K562 (cell line): ENCODE data around the gene AADAC. TPM values are rescaled to one million over a fixed set of nuclear protein-coding genes. Genes with fewer than 3 reads are reported as not detected.

Experiments used
- ATF6 ChIP-seq: sonication (generic); formaldehyde crosslinking; IDR thresholded peaks from 2 replicates; pipeline ENCODE4 v1.4.0; 2020; ENCODE audit warnings: mild to moderate bottlenecking, missing genetic modification reagents
- ERF ChIP-seq: fragments of 450-650 bp; formaldehyde crosslinking; IDR thresholded peaks from 2 replicates; pipeline ENCODE4 v1.4.0; 2020; ENCODE audit warnings: mild to moderate bottlenecking, mixed read lengths
- HDAC2 ChIP-seq: fragments of 450-650 bp; IDR thresholded peaks from 2 replicates; pipeline ENCODE4 v1.6.1; 2016; ENCODE audit warnings: mild to moderate bottlenecking
- KDM4B ChIP-seq, 2 experiments: fragments of 450-650 bp in 1 of 2; sonication (generic) in 1 of 2; IDR thresholded peaks; 2 replicates each; pipeline ENCODE4 v1.6.1; 2016 to 2017; ENCODE audit warnings: borderline replicate concordance in 2 of 2, antibody characterized with exemption in 1 of 2, low read depth in 1 of 2, mild to moderate bottlenecking in 1 of 2
- NFE2 ChIP-seq: IDR thresholded peaks from 2 replicates; pipeline ENCODE4 v1.6.1; 2014; ENCODE audit warnings: antibody characterized with exemption, low read depth
- PHB2 ChIP-seq: fragments of 450-650 bp; IDR thresholded peaks from 2 replicates; pipeline ENCODE4 v1.6.1; 2017; ENCODE audit warnings: low read depth
- POLR2AphosphoS2 ChIP-seq: IDR thresholded peaks from 2 replicates; pipeline ENCODE4 v1.6.1; 2012; ENCODE audit warnings: low read length, improper control_type of control experiment
- RAD51 ChIP-seq: fragments of 450-650 bp; IDR thresholded peaks from 2 replicates; pipeline ENCODE4 v1.7.1; 2016; ENCODE audit warnings: low read depth, mild to moderate bottlenecking, borderline replicate concordance
- RBM22 ChIP-seq: fragments of 200-400 bp; formaldehyde crosslinking; IDR thresholded peaks from 2 replicates; pipeline ENCODE4 v1.6.1; 2018; ENCODE audit warnings: low read length, low read depth; ENCODE audit not compliant: poor library complexity, severe bottlenecking
- REST ChIP-seq, 2 experiments: fragments of 450-650 bp; formaldehyde crosslinking in 1 of 2; IDR thresholded peaks; 2 replicates each; pipeline versions ENCODE4 v1.4.0 to v1.6.1; 2014 to 2020; ENCODE audit warnings: mild to moderate bottlenecking in 2 of 2, borderline replicate concordance in 1 of 2, low read depth in 1 of 2
- TAF7 ChIP-seq: fragments of 450-650 bp; IDR thresholded peaks from 2 replicates; pipeline ENCODE4 v1.6.1; 2016; ENCODE audit warnings: missing genetic modification characterization, missing compliant biosample characterization
- ZBTB1 ChIP-seq: sonication (generic); formaldehyde crosslinking; IDR thresholded peaks from 2 replicates; pipeline ENCODE4 v1.8.1; 2023; ENCODE audit warnings: missing genetic modification reagents, low read depth, mild to moderate bottlenecking, borderline replicate concordance
- ZC3H4 ChIP-seq: sonication (generic); formaldehyde crosslinking; IDR thresholded peaks from 2 replicates; pipeline ENCODE4 v1.9.0; 2021; ENCODE audit warnings: missing genetic modification reagents, borderline replicate concordance
- ZNF699 ChIP-seq: fragments of 250-450 bp; sonication (Bioruptor Pico); IDR thresholded peaks from 2 replicates; pipeline ENCODE4 v1.8.0; 2021; ENCODE audit warnings: mild to moderate bottlenecking, moderate library complexity; ENCODE audit not compliant: insufficient replicate concordance
- polyA plus RNA-seq, 8 experiments: library from polyadenylated mRNA; depleted of rRNA in 4 of 8; stranded (reverse) in 5 of 8; unstranded in 3 of 8; fragments of >200 nt; fragmentation: Nextera tagmentation in 2 of 8; fragmentation: Illumina TruSeq in 1 of 8; extraction: Ambion mirVana in 2 of 8; extraction: Trizol in 1 of 8; gene quantifications; 2 replicates each; pipeline versions ENCODE4 v1.2.1 to v1.2.3, GENCODE V29; 2011 to 2014; ENCODE audit warnings: inconsistent platforms in 1 of 8, missing spikeins in 1 of 8
- total RNA-seq, 7 experiments: library from RNA; depleted of rRNA in 6 of 7; stranded (reverse); fragments of >200 nt in 6 of 7; fragmentation: Illumina TruSeq in 2 of 7; extraction: Trizol in 2 of 7; gene quantifications; 2 replicates each; pipeline versions ENCODE4 v1.2.1 to v1.2.3, GENCODE V29; 2011 to 2021; ENCODE audit warnings: low replicate concordance in 1 of 7
- TF ChIP-seq, protein P1 (sequence below), 3 experiments: IDR thresholded peaks in 2 of 3; conservative IDR thresholded peaks in 1 of 3; 2 replicates each; pipeline ENCODE4 v1.5.1; 2011 to 2012; ENCODE audit warnings: low read length in 3 of 3, mild to moderate bottlenecking in 3 of 3, control low read depth in 2 of 3, improper control_type of control experiment in 1 of 3, inconsistent platforms in 1 of 3, low read depth in 1 of 3, mixed read lengths in 1 of 3, moderate library complexity in 1 of 3; ENCODE audit not compliant: insufficient read depth in 2 of 3

AADAC gene
- total and polyA plus RNA-seq, 9 of the 15 experiments (the other 6 are each of a cell fraction or from before 2014, with no cell fraction given), result 0.47 TPM; not detected in 8

GRCh38 chr3:151871639-151872468 is 57.9 kb downstream of the AADAC start (continued):
- TF ChIP-seq REST (IDR thresholded peaks at IDR 0.05; ENCODE audit: borderline replicate concordance) (no peak), REST (CRISPR knock-in tag; IDR thresholded peaks at IDR 0.05; ENCODE audit: low read depth) (no peak), POLR2AphosphoS2 (no peak), ERF (CRISPR knock-in tag) (no peak), ATF6 (CRISPR knock-in tag) (no peak), HDAC2 (no peak), KDM4B (IDR thresholded peaks at IDR 0.05; ENCODE audit: borderline replicate concordance in 2 of 2, low read depth in 1 of 2) (no peak), NFE2 (no peak; the same call in 1 of the 2 replicates), ZC3H4 (CRISPR knock-in tag) (no peak), TAF7 (tag) (0 out of 2 replicates have a peak, but pooled peaks have one; percentile 18), ZBTB1 (CRISPR knock-in tag) (no peak), RAD51 (no peak), ZNF699 (CRISPR knock-in tag) (no peak), PHB2 (no peak), RBM22 (no peak)
- TF ChIP-seq, protein P1, sequence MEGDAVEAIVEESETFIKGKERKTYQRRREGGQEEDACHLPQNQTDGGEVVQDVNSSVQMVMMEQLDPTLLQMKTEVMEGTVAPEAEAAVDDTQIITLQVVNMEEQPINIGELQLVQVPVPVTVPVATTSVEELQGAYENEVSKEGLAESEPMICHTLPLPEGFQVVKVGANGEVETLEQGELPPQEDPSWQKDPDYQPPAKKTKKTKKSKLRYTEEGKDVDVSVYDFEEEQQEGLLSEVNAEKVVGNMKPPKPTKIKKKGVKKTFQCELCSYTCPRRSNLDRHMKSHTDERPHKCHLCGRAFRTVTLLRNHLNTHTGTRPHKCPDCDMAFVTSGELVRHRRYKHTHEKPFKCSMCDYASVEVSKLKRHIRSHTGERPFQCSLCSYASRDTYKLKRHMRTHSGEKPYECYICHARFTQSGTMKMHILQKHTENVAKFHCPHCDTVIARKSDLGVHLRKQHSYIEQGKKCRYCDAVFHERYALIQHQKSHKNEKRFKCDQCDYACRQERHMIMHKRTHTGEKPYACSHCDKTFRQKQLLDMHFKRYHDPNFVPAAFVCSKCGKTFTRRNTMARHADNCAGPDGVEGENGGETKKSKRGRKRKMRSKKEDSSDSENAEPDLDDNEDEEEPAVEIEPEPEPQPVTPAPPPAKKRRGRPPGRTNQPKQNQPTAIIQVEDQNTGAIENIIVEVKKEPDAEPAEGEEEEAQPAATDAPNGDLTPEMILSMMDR (IDR thresholded peaks at IDR 0.05 in 2 of 3, conservative IDR thresholded peaks at IDR 0.05 in 1 of 3; ENCODE audit: insufficient read depth in 2 of 3, low read depth in 1 of 3, low read length in 3 of 3), result no peak
